Stimulated activated CD8-positive, alpha-beta memory T cell treated with anti-CD3 and anti-CD28 coated beads, Interleukin-7, amount 100 ng/mL, for 48 hours (primary cell): ENCODE measurements around the gene CARD19.
A peak's percentile ranks its signal among the peaks of the same experiment; 100 is the strongest.

Experiments used
- DNase-seq, 2 donors: peaks; one replicate each; pipeline ENCODE4 v3.0.0-alpha.2; 2020; ENCODE audit warnings: low read depth in 1 of 2; ENCODE audit errors: extremely low read depth in 1 of 2

The CARD19 gene, protein sequence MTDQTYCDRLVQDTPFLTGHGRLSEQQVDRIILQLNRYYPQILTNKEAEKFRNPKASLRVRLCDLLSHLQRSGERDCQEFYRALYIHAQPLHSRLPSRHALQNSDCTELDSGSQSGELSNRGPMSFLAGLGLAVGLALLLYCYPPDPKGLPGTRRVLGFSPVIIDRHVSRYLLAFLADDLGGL

DNA sequence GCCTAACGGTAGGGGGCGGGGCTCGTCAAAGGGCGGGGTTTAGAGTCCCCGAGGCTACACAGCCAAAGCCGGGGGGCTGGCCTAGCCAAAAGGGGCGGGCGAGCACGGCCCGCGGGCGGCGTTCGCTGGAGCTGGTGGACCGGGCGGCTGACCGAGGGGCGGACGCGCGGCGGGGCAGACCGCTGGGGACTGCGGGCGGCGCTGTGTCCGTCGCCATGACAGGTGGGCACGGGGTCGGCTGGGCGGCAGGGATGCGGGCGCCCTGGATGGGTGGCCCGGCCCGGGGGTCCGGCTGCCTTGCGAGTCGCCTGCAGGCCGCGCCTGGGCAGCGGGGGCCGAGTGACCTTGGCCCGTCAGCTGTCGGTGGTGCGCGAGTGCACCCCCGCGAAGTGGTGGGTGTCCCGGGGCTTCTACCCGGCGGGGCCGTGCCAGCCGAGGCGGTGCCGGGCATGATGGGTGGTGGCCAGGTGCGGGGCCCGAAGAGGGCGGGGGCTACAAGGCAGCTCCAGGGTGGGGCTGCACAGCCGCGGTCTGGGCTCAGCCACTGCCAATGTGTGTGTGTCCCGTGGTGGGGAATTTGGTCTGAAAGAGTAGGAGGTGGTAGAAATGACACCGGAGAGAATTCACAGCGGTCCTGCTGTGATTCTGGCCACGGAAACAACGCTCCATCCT lies at the start of gene CARD19:
Gene CARD19, plus strand, starts transcription at position 87 of the 672 bp plus-strand sequence. Its CDS starts 129 bp downstream, at position 216.
- no peak for DNase-seq

DNA sequence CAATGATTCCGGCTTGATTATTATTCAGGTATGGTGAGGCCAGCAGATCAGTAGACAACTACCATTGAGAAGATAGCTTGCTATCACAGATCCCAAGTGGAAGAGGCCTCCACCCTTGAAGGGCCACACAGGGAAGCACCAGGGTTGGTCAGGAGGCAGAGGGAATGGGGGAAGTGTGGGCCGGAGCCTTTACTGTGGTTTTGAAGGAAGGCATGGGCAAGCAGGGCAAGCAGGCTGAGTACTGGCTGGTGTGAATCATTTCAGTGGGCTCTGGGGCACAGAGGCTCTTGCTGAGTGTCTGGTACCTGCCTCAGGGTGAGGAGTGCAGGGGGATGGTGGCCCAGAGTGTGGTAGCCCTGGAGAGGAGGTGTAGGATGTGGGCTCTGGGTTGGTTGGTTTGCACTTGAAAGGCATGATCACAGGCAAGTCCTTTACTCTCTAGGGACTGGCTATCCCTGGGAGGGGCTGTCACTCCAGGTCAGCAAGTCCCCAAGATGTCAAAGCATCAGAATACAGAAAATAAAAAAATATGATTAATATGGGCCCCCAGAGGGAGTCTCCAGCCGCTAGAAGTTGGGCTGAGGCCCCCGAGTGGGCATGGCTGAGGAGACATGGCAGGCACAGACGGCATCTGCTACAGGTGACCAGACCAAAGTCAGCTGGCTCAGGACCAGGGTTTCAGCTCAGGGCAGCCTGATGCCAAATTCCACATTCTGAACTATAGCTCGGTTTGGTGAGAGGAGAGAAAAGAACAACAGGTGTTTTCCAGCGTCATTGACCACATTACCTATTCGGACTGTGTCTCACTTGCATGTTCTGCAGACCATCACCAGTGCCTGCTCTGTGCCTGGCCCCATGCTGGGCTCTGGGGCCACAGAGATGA lies 47.2 kb upstream of the CARD19 start:
- DNase-seq, result no peak

DNA sequence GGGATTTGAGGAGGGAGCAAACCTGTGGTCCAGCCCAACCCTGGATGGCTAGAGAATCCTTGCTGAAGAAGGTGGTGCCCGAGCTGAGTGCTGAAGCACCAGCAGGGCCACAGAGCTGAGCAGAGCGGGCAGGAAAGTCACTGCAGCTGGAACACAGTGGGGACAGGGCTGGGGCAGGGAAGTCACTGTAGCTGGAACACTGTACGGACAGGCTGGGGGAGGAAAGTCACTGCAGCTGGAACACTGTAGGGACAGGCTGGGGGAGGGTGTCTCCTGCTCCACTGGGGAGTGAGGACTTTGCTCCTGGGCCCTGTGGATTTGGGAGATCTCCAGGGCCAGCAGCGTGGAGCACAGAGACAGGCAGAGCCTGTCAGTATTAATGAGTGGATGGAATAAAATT lies 46.5 kb upstream of the CARD19 start:
- DNase-seq, result no peak

DNA sequence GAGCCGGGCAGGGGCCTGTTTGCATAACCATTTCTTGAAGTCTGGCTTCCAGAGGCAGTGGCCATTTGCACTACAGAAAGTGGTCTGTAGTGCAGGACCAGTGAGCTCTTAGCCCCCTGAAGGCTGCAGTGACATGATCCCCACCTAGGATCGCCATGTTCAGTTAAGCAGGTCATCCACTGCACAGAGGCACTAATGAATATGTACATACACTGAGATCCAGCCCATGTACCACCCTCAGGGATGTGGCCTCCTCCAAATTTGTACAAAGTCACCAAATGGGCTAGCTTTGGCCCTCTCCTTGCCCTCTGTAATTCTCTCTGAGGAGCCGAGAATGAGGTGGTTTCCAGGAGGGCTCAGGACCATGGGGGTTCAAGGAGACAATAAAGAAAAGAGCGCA lies 45.8 kb upstream of the CARD19 start:
- DNase-seq, result no peak

DNA sequence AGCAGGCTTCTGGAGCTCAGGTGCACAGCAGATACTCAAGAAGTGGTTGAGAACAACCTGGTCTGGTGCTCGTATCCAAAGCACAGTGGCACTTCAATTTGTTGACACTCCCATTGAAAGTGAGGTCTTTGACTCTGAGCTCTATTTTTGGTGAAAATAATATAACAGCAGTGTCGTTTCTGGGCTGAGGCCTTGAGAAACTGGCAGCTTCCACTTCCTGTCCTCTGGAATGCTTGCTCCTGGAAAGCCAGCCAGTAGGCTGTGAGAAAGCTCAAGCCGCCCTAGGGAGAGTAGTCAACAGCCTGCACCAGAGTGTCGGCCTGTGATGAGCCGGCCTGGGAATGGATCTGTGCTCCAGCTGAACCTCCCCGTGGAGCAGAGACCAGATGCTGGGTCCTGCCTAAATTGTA lies 44.3 kb upstream of the CARD19 start:
- no peak for DNase-seq

DNA sequence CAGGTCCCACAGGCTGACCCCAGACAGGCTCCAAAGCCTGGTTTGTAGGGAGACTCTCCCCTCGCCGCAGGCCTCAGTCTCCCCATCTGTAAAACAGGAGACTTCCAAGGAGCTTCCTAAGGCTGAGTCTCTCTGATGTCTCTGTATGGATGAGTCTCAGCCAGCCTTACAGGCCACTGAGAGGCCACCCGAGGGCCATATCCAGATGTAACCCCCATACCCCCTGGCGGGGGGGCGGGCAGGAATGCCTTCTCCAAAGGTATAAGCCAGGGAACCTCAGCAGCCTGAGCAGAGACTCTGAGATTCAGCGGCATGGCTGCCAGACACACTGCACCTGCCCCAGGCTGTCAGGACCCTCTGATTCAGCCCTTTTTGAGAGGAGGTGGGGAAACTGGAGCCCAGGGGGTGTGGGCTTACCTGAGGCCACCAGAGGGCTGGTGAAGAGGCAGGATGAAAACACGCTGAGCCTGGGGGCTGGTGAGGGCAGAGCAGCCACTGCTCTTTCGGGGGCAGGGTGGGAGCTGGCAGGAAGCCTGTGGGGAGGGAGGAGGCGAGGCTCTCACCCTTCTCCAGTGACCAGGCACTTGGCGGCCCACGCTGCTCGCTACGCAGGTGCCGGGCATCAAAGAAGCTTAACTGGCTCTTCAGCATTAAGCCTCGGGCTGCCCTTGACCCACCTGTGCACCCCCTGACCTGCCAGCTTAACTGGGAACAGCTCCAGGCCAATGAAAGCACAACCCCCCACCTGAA lies 43.1 kb upstream of the CARD19 start:
- no peak for DNase-seq

DNA sequence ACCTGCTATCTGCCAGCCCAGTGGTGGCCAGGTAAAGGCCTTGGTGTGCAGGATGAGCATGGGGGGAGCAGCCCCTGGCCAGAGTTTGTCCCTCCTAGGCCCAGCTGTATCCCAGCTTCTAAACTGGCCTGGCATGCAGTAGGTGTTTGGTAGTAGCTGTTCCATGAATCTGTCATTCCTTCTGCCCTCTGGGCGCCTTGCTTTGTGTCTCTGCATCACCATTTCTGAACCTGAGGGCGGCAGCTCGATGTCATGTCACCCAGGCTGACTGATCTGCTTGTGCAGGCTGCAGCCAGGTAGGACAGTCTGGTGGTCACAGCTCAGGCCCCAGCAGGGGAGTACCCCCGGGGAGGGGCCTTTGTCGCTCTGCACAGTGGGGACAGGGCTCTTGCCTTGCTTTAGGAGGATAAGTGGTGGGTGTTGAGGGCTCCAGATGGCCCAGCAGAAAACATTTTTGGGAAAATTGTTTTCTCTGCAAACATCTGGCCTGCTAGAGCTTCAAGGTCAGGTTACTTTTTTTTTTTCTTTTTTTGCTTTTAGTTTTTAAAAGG lies 42.2 kb upstream of the CARD19 start:
- no peak for DNase-seq

DNA sequence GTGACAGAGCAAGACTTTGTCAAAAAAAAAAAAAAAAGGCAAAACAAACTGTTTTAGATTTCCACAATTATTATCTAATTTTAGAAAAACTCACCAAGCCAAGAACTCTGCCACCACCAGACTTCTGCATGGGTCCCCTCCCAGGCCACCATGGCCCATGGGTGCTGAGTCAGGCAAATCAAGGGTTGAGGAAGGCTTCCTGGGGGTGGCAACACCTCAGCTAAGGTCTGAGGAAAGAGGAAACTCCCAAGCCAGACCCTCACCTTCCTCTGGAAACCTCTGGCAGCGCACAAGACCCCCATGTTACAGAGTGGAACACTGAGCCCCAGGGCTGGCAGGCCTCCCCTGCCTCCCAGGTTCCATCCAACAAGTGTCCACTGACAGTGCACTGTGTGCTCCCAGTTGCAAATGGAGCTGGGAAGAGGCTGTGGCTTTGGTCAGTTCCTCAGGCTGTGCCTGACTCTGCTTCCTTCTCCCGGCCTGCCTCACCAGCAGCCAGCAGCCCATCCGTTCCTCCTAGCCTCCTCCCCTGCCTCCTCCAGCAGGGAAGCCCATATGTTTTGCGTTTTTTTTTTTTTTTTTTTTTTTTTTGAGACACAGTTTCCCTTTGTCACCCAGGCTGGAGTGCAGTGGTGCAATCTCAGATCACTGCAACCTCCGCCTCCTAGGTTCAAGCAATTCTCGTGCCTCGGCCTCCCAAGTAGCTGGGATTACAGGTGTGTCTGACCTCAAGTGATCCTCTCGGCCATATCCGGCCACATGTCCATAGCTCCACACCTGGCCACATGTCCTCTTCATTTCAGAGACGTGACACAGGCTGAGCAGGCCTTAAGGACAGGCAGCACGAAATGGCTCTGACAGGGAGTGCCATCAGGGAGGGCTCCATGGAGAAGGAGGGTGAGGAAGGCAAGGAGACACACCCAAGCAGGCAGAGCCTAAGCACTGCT lies 41.0 kb upstream of the CARD19 start:
- no peak for DNase-seq

DNA sequence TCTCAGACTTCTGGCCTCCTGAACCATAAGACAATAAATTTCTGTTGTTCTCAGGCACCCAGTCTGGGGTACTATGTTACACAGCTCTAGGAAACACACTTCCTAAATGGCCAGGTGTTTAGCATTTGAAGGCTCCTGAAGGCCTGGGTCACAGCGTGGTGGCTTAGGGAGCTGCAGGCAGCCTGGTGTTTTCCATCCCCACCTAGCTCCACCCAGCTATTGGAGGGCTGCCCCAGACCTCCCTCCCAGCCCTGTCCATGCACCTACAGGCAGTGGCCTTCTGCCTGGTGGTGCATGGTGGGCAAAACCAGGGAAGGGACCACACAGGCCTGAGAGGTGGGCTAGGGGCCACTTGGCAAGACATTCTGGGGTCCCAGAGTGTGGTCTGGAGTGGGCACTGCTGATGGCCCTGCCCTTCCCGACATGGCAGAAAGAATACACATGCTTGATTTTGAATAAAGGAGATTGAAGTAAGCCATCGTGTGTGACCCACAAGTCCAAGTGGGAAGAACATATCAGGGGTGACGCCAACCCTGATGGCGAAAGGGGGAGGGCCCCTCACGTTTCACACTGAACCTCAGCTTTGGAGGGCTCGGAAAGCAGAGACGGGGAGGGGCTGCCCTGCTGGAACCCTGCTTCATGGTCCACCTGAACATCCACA lies 38.8 kb upstream of the CARD19 start:
- no peak for DNase-seq

DNA sequence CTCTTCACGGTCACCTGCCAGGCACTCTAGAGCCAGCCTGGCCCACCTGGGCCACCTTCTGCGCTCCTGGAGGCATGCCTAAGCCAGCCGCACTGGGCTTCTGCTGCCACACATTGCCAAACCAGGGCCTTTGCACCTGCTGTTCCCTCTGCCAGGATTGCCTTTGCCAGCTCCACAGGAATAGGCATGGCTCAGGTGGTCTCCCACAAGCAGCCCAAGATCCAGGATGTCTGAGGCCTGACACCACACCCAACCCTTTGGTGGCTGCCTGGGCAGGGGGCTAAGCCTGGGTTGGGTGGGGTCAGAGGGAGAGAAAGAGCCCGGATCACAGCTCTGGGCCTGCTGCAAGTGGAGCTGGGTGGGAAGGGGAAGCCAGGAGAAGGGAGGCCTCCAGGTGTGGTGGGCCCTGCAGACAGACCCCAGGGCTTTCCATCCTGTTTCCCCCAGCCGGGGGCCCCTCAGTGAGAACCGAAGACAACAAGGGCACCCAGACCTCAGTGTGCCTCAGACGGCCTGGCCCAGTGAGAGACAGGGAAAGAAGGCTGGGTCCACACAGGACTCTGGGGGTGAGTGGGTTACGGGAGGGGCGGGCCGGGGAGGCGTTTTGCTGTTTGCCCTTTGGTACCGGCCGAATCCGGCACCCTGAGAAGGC lies 38.2 kb upstream of the CARD19 start:
- DNase-seq, result no peak

DNA sequence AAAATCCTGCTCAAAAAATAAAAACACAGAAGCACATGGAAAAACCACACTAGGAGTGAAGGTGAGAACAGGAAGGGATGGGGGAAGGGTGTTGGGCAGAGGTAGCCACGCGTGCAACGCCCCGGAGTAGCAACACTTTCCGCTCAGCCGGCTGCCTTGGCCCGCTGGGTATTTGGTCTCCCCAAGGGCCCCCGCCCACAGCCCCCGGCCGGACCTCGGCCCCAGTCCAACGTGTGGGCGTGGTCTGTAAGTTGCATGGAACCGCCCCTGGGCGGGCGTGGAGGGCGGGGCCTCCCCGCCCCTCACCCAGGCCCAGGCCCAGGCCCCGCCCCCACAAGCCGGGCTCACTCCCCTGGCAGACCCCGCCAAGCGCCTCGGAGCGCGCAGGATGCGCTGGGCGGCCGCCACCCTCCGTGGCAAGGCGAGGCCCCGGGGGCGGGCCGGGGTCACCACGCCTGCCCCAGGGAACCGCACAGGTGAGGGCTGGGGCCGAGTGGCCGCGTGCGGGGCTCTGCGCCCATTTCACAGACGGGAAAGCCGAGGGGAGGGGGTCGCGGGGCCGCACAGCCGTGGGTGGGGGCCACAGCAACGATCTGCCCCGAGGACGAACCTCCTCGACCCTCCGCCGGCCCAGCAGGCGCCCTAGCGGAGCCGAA lies 37.5 kb upstream of the CARD19 start, which contains the start of gene SUSD3:
Gene SUSD3, plus strand, starts transcription at position 347 of the 656 bp plus-strand sequence. Its CDS starts 42 bp downstream, at position 389.
- peak; percentile 42 for DNase-seq

DNA sequence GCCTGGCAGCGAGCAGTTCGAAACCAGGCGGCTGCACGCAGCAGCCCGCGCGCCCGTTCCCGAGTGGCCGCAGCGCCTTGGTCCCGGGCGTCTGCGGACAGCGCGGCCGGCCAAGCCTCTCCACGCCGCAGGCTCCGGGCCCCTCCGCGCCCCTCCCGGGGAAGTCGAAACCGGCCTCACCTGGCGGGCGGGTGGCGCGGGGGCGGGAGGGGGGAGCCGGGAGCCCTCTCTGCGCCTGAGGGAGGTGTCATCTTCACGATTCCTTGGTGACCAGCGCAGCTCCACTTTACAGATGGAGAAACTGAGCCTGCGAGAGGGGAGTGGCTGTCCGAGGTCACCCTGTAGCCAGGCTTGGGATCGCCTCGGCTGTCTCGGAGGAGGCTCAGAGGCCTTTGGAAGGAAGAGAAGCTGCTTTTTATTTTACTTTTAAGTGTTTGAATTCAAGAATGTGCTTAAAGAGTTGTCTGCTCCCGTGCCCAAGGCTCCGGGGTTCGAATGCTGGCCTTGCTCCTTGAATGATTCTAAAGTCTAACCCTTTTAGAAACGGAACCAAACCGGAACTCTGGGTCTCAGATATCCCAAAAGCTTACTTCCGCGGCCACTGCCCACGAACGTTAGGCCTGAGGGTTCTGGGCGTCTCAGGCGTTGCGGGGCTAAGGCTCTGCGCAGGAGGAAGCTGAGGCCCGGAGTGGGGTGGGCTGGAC lies 36.9 kb upstream of the CARD19 start:
- no peak for DNase-seq

DNA sequence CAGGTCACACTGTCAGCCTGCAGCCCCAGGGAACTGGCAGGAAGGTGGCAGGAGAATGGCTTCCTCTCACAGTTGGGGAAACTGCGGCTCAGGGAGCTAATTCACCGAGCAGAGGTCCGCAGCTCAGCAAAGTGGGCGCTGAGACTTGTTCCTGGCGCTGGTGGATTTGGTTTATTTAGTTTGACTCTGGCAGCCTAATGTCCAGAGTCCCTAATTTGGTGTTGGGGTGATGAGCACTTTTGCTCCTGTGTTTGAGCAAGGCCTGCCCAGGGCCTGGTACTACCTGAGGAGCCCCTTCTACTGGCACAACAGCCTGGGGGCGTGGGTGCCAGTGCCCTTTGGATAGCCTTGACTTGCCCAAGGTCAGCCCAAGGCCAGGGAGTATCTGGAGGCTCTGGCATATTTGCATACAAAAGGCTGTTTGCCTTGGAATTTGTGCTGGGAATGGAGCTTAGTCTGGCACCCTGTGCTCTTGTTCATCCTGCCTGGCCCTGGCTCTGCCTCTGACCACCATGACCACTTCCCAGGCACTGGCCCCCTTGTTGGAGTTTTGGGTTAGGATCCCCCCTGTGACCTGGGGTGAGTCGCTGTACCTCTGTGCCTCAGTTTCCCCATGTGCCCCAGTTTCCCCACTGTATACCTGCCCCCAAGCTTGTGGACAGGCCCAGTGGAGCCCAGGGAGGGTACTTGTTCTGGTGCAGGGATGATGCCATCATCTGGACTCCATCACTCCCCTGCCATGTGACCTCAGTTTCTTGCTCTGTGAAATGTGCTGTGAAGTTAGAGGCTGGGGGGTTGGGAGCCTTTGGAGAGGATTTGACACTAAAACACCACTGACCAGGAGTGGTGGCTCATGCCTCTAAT lies 36.1 kb upstream of the CARD19 start:
- no peak for DNase-seq

DNA sequence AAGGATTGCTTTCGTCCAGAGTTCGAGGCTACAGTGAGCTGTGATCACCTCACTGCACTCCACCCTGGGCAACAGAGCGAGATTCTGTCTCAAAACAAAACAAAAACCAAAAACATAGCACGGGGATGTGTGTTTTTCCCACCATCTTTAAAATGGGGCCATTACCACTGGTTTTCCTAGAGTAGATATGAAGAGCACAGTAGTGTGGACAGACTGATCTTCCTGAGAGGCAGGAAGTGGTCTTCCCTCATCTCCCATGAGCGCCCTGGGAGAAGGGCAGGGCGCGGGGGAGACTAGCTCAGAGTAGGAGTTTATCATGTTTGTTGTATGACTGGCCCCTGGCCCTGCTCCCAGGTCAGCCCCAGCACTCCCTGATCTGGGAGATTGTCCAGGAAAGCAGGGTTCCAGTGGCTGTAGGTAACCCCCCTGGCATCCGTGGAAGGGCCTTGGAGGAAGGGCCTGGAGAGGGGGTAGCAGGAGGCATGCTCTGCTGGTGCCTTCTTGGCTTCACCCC lies 35.2 kb upstream of the CARD19 start:
- DNase-seq, result no peak

DNA sequence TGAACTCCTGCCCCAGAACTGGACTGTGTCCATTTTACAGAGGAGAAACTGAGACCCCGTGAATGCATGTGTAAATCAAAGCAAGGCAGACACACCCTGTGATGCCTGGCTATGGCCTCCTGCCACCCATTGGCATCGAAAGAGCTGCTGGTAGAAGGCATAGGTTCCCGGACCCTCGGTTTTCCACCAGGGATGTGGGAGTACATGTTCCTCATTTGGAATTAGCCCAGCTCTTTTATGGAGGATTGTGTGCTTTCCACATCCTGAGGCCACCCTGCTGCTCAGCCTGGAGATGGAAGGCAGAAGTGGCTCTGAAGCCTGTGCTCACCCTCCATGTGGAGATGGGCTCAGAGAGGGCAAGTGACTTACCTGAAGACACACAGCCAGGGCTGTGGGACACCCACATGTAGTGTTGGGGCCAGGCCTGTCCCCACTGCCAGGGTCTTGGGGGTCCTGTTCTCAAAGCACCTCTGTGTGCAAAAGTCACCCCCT lies 34.7 kb upstream of the CARD19 start:
- DNase-seq, result no peak
